ENCODE measurements around the gene PAX4. TPM values are rescaled to one million over a fixed set of nuclear protein-coding genes. Genes with fewer than 3 reads are reported as not detected.

PAX4 gene
- total and polyA plus RNA-seq, 2 of the 4 experiments (the other 2 are of a cell fraction) = not detected

GRCh38 chr7:127591591-127591990, 26.4 kb downstream of the PAX4 start:
- Histone ChIP-seq H3K4me3 (ENCODE audit: insufficient read depth, low read depth, low read length) (no peak overlapping the region), H3K36me3 (ENCODE audit: control insufficient read depth, insufficient read depth, low read length) (peaks cover 11% of the 10 kb centered on the region), H3K27me3 (ENCODE audit: control insufficient read depth, insufficient read depth, low read length) (no peaks in the 10 kb centered on the region; the same call in 1 of the 2 replicates), H3K9ac (ENCODE audit: low read depth, low read length) (no peak overlapping the region), H2BK15ac (ENCODE audit: low read depth, low read length) (no peak overlapping the region), H3K56ac (ENCODE audit: extremely low read depth, insufficient read depth, low read length) (no peak overlapping the region), H4K5ac (ENCODE audit: low read depth, low read length) (no peak overlapping the region), H4K8ac (ENCODE audit: low read depth in 2 of 2, low read length in 2 of 2) (no peak overlapping the region), H2BK120ac (ENCODE audit: low read depth, low read length) (no peak overlapping the region), H3K14ac (replicated peaks; ENCODE audit: low read depth, low read length) (no peak overlapping the region), H3K27ac (ENCODE audit: insufficient read depth, low read length) (no peak overlapping the region), H3K9me1 (ENCODE audit: insufficient read depth, low read length) (peaks cover 3% of the 10 kb centered on the region; the same call in 1 of the 2 replicates), H3K4me2 (ENCODE audit: low read depth, low read length) (no peak overlapping the region), H2AK9ac (replicated peaks; ENCODE audit: low read depth, low read length, poor library complexity) (no peak overlapping the region), H2AK5ac (ENCODE audit: low read depth, low read length) (no peak overlapping the region), H3K4me1 (ENCODE audit: control insufficient read depth, insufficient read depth, low read length) (peaks cover 6% of the 10 kb centered on the region), H3K79me1 (ENCODE audit: low read depth in 1 of 2, low read length in 2 of 2) (peaks cover 14 to 22% of the 10 kb centered on the region in 2 experiments; a peak in 3 of 4 replicates), H3K9me3 (ENCODE audit: control insufficient read depth, insufficient read depth, low read length) (no peaks in the 10 kb centered on the region), H3K18ac (ENCODE audit: low read depth, low read length) (no peak overlapping the region), H3K4ac (ENCODE audit: low read depth, low read length) (no peak overlapping the region), H2BK5ac (ENCODE audit: low read depth, low read length, poor library complexity, severe bottlenecking) (no peak overlapping the region), H3K23ac (ENCODE audit: low read depth, low read length) (no peak overlapping the region), H2AFZ (replicated peaks; ENCODE audit: low read length, poor library complexity) (no peak overlapping the region), H4K91ac (ENCODE audit: insufficient read depth, low read depth, low read length) (no peak overlapping the region), H4K20me1 (ENCODE audit: insufficient read depth, low read length) (peaks cover 7% of the 10 kb centered on the region), H2BK20ac (ENCODE audit: low read depth, low read length) (no peak overlapping the region)
- ChIA-PET CTCF (interaction anchor here (1.3 kb wide), 1 partner anchor 38 kb away, joined by 8 read pairs; no protein-coding TSS in a partner anchor), POLR2A (ENCODE audit: unreplicated experiment) (no interaction called here)
- no peak for TF ChIP-seq USF2 (IDR thresholded peaks at IDR 0.05; ENCODE audit: low read depth, low read length)
- TF ChIP-seq MXI1 (IDR thresholded peaks at IDR 0.05; ENCODE audit: borderline replicate concordance, low read depth, low read length) = no peak
- TF ChIP-seq SMC3 (IDR thresholded peaks at IDR 0.05; ENCODE audit: low read depth, low read length) = no peak
- no peak for TF ChIP-seq NFE2L2 (IDR thresholded peaks at IDR 0.05; ENCODE audit: low read depth, low read length)
- no peak for TF ChIP-seq CTCF (conservative IDR thresholded peaks at IDR 0.05; ENCODE audit: low read depth, low read length)
- TF ChIP-seq FOS (IDR thresholded peaks at IDR 0.05; ENCODE audit: low read depth, low read length) = no peak
- TF ChIP-seq CEBPB (IDR thresholded peaks at IDR 0.05; ENCODE audit: low read depth, low read length) = no peak
- TF ChIP-seq BHLHE40 (IDR thresholded peaks at IDR 0.05; ENCODE audit: low read depth, low read length) = no peak
- no peak for TF ChIP-seq CHD1 (IDR thresholded peaks at IDR 0.05; ENCODE audit: low read depth, low read length)
- no peak for TF ChIP-seq RAD21 (IDR thresholded peaks at IDR 0.05; ENCODE audit: low read length)
- no peak for TF ChIP-seq RFX5 (IDR thresholded peaks at IDR 0.05; ENCODE audit: low read depth, low read length)
- TF ChIP-seq POLR2A (IDR thresholded peaks at IDR 0.05; ENCODE audit: low read depth, low read length) = no peak
- no peak for TF ChIP-seq RCOR1 (IDR thresholded peaks at IDR 0.05; ENCODE audit: insufficient replicate concordance, low read length)
- TF ChIP-seq MAZ (IDR thresholded peaks at IDR 0.05; ENCODE audit: borderline replicate concordance, low read depth, low read length) = no peak
- TF ChIP-seq MAFK (IDR thresholded peaks at IDR 0.05; ENCODE audit: low read depth, low read length) = no peak
- no peak for TF ChIP-seq ELK1 (IDR thresholded peaks at IDR 0.05; ENCODE audit: borderline replicate concordance, low read depth, low read length)
- intact Hi-C loops (cut with micrococcal nuclease) = no loop called here
- no peak for ATAC-seq (ENCODE audit: low read depth)
- DNase-seq = no peak
- BruUV-seq (replicated peaks) = no TSS peak
- no CpG with 5 or more reads among the region's 6 CpGs for WGBS, 2 experiments (ENCODE audit: extremely low coverage in 2 of 2, insufficient read length in 1 of 2)
- dilution Hi-C loops (cut with HindIII; ENCODE audit: low sequenced_read_pairs, unreplicated experiment) = no loop called here
- in situ Hi-C loops (cut with MboI; ENCODE audit: low sequenced_read_pairs) = no loop called here

All from IMR-90 (cell line).